ENCODE results near the gene PARP15.

The PARP15 gene

GRCh38 chr3:122598151-122598550 is 20.7 kb downstream of the PARP15 start:
- TF ChIP-seq CTCF (conservative IDR thresholded peaks at IDR 0.05; ENCODE audit: low read depth, low read length), result no peak
- no peak overlapping the region for H3K4me3 ChIP-seq (ENCODE audit: low read depth, low read length)
- no peak for DNase-seq (ENCODE audit: low read depth)

- H3K4me3 ChIP-seq (ENCODE audit: low read depth, low read length), result no peak overlapping the region
- TF ChIP-seq CTCF (conservative IDR thresholded peaks at IDR 0.05; ENCODE audit: low read depth, low read length), result no peak
- no peak for DNase-seq (ENCODE audit: low read depth)
These were observed 21.1 kb downstream of the PARP15 start for GRCh38 chr3:122598556-122598955.

GRCh38 chr3:122602011-122602710 is 24.7 kb downstream of the PARP15 start:
- TF ChIP-seq CTCF (conservative IDR thresholded peaks at IDR 0.05; ENCODE audit: low read depth, low read length), result no peak

GRCh38 chr3:122603056-122603455 is 25.6 kb downstream of the PARP15 start:
- H3K4me3 ChIP-seq (ENCODE audit: low read depth, low read length), result no peak overlapping the region
- no peak for TF ChIP-seq CTCF (conservative IDR thresholded peaks at IDR 0.05; ENCODE audit: low read depth, low read length)
- DNase-seq (ENCODE audit: low read depth), result no peak

More at GRCh38 chr3:122602011-122602710, 24.7 kb downstream of the PARP15 start:
- H3K4me3 ChIP-seq (ENCODE audit: low read depth, low read length), result no peak overlapping the region
- no peak for DNase-seq (ENCODE audit: low read depth)

DNA sequence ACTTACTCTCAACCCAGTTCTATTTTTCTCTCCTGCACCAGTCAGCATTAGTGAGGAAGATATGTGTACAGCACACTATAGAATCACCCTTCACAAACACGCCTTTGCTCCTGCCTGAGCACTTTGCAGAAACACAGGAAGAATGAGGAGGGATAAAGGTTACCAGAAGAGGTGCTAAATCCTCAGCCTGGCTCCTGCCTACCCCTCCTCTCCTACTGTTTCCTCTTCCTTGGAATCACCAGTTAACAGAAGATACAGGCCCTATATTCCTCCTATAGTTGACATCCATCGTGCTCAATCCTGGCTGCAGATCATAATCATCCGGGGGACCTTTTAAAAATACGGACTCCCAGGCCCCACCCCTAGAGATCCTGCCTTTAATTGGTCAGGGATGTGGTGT is 28.9 kb downstream of the PARP15 start:
- no peak overlapping the region for H3K4me3 ChIP-seq (ENCODE audit: low read depth, low read length)
- TF ChIP-seq CTCF (conservative IDR thresholded peaks at IDR 0.05; ENCODE audit: low read depth, low read length), result no peak
- no peak for DNase-seq (ENCODE audit: low read depth)

DNA sequence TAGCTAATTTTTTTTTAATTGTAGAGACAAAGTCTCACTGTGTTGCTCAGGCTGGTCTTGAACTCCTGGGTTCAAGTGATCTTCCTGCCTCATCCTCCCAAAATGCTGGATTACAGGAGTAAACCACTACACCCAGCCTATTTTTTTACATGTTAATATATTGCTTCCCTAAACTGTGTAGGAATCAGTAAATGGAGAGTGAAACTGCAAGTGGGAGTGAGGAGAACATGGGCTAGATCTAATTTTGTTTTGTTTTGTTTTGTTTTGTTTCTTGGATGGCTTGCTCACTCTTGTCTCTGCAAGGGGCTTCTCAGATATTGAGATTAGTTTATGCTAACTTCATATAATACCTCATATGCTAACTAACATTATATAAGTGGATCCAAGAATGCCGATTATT is 31.5 kb downstream of the PARP15 start:
- no peak for TF ChIP-seq CTCF (conservative IDR thresholded peaks at IDR 0.05; ENCODE audit: low read depth, low read length)
- H3K4me3 ChIP-seq (ENCODE audit: low read depth, low read length), result no peak overlapping the region
- no peak for DNase-seq (ENCODE audit: low read depth)
